Gastrocnemius medialis (tissue), 4 donors: ENCODE measurements around the gene COA1. TPM values are rescaled to one million over a fixed set of nuclear protein-coding genes. Genes with fewer than 3 reads are reported as not detected.

Source experiments
- ATAC-seq, 2 donors: fragments of 150-250 bp; one replicate each; pipeline ENCODE4 v1.9.1; 2016
- DNase-seq, 2 donors: peaks; one replicate each; pipeline ENCODE4 v3.0.0-alpha.2; 2019
- H3K27ac ChIP-seq, 4 donors: fragments of 200-600 bp; sonication (generic); 1 replicate in 1 of 4; 2 replicates in 3 of 4; pipeline ENCODE4 v1.5.1; 2016 to 2018; ENCODE audit warnings: mild to moderate bottlenecking in 2 of 4, moderate library complexity in 1 of 4
- H3K27me3 ChIP-seq, 3 donors: fragments of 200-600 bp; sonication (generic) in 2 of 3; 1 replicate in 1 of 3; 2 replicates in 2 of 3; pipeline versions ENCODE4 v1.5.1 to v1.6.0; 2016 to 2019; ENCODE audit warnings: mild to moderate bottlenecking in 1 of 3, moderate library complexity in 1 of 3
- H3K36me3 ChIP-seq, 2 donors: fragments of 200-600 bp; sonication (generic) in 1 of 2; one replicate each; pipeline ENCODE4 v1.5.1; 2017 to 2018
- H3K4me1 ChIP-seq, 2 donors: fragments of 200-600 bp; sonication (generic) in 1 of 2; one replicate each; pipeline ENCODE4 v1.5.1; 2016 to 2017; ENCODE audit warnings: mild to moderate bottlenecking in 2 of 2
- H3K4me3 ChIP-seq, 4 donors: fragments of 200-600 bp; sonication (generic) in 3 of 4; 1 replicate in 1 of 4; 2 replicates in 3 of 4; pipeline ENCODE4 v1.5.1; 2016 to 2019; ENCODE audit warnings: mild to moderate bottlenecking in 2 of 4
- H3K9me3 ChIP-seq, 3 donors: fragments of 200-600 bp; sonication (generic) in 2 of 3; 1 replicate in 1 of 3; 2 replicates in 2 of 3; pipeline ENCODE4 v1.5.1; 2016 to 2019
- CTCF ChIP-seq, 5 experiments: fragments of 450-650 bp in 3 of 5; fragments of 200-600 bp in 2 of 5; sonication (generic) in 2 of 5; IDR thresholded peaks in 4 of 5; conservative IDR thresholded peaks in 1 of 5; 1 replicate in 4 of 5; 2 replicates in 1 of 5; pipeline ENCODE4 v1.5.1; 2016 to 2019; ENCODE audit warnings: antibody characterized with exemption in 5 of 5, mild to moderate bottlenecking in 3 of 5, moderate library complexity in 3 of 5
- POLR2A ChIP-seq, 2 donors: fragments of 450-650 bp; IDR thresholded peaks; one replicate each; pipeline ENCODE4 v1.6.1; 2017; ENCODE audit warnings: antibody characterized with exemption in 2 of 2, mild to moderate bottlenecking in 2 of 2, moderate library complexity in 2 of 2
- in situ Hi-C, 4 donors: fragments of 200-750 bp; cut with MboI; loops; one replicate each; pipeline versions ENCODE4 v1.15.0 to v1.8.0; 2017; ENCODE audit warnings: low sequenced_read_pairs in 4 of 4
- intact Hi-C: fragments of 100-400 bp; cut with DNase I; formaldehyde crosslinking; loops from one replicate; pipeline ENCODE4 v1.15.1; 2023; ENCODE audit warnings: low total_unique reads
- total RNA-seq, 4 donors: library from RNA; depleted of rRNA; stranded (reverse); fragments of >200 nt; gene quantifications; one replicate each; pipeline versions ENCODE4 v1.1.0 to v1.2.3, GENCODE V29; 2016

The COA1 gene
- total RNA-seq, 4 donors from 2014 or later, result 34.9 to 55.2 (median 49.3) TPM

DNA sequence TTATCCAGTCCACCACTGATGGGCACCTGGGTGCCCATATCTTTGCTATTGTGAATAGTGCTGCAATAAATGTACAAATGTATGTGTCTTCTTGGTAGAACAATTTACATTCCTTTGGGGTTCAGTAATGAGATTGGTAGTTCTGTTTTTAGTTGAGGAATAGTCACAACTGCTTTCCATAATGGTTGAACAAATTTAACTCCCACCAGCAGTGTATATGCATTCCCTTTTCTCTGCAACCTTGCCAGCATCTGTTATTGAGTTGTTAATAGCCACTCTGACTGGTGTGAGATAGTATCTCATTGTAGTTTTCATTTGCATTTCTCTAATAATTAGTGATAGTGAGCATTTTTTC, 27.8 kb downstream of the COA1 start:
- Histone ChIP-seq H3K27me3 (no peaks in the 10 kb centered on the region), H3K9me3 (no peaks in the 10 kb centered on the region), H3K36me3 (no peaks in the 10 kb centered on the region), H3K4me3 (no peak overlapping the region), H3K4me1 (peaks cover 13 to 16% of the 10 kb centered on the region in 2 donors), H3K27ac (no peak overlapping the region)
- in situ Hi-C loops, result loop anchor here in 3 of 4 donors (5.0 to 25.0 kb wide), 3 partner anchors 119 to 764 kb away; partner anchors contain the start of genes MRPL32 (in 2 of the 3), PSMA2 (in 2 of the 3) and STK17A (in 1 of the 3)
- ATAC-seq (no peak), DNase-seq (no peak)
- TF ChIP-seq POLR2A (IDR thresholded peaks at IDR 0.05), result no peak
- TF ChIP-seq CTCF (IDR thresholded peaks at IDR 0.05 in 4 of 5, conservative IDR thresholded peaks at IDR 0.05 in 1 of 5), result no peak
- intact Hi-C loops, result loop anchor here (5.0 kb wide), 1 partner anchor 54 kb away; no protein-coding TSS in a partner anchor

DNA sequence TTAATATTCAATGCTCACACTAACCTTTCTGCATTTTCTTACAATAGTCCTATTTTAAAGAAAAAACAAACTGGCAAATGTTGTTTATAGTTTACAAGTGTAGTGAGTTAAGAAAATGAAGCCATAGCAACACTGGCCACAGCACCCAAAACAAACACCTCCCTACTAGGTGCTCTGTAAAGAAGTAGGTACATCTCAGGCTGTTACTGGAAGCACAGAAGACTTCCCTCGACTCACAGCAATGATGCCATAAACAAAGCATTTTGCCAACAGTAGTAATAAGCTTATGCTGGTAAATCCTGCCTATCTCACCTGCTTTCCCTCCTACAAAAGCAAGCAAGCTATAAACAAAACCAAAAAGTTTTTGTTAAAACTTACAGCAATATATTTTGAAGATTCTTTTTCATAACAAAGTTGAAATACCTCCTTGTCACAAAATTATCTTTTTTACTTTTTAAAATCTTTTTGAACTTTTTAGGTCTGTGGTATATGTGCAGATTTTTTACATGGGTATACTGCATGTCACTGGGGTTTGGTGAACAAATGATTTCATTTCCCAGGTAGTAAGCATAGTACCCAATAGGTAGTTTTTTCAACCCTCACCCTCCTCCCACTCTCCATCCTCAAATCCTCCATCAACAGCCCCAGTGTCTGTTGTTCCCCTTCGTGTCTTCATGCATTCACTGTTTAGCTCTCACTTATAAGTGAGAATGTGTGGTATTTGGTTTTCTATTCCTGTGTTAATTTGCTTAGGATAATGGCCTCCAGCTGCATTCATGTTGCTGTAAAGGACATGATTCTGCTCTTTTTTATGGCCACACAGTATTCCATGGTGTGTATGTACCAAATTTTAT, 28.4 kb downstream of the COA1 start:
- Histone ChIP-seq H3K27me3 (no peaks in the 10 kb centered on the region), H3K4me3 (no peak overlapping the region), H3K27ac (no peak overlapping the region), H3K9me3 (no peaks in the 10 kb centered on the region), H3K4me1 (peaks cover 13 to 16% of the 10 kb centered on the region in 2 donors), H3K36me3 (no peaks in the 10 kb centered on the region)
- ATAC-seq, result no peak
- intact Hi-C loops, result loop anchor here (1.0 to 5.0 kb wide), 2 partner anchors 54 to 119 kb away; no protein-coding TSS in a partner anchor
- TF ChIP-seq CTCF (IDR thresholded peaks at IDR 0.05 in 4 of 5, conservative IDR thresholded peaks at IDR 0.05 in 1 of 5), result no peak
- TF ChIP-seq POLR2A (IDR thresholded peaks at IDR 0.05), result no peak
- DNase-seq, result no peak
- in situ Hi-C loops, result loop anchor here in 3 of 4 donors (5.0 to 25.0 kb wide), 3 partner anchors 119 to 764 kb away; partner anchors contain the start of genes MRPL32 (in 2 of the 3), PSMA2 (in 2 of the 3) and STK17A (in 1 of the 3)

GRCh38 chr7:43700059-43700501, 29.2 kb downstream of the COA1 start:
- Histone ChIP-seq H3K4me3 (no peak overlapping the region), H3K4me1 (peaks cover 13 to 16% of the 10 kb centered on the region in 2 donors), H3K27ac (no peak overlapping the region), H3K9me3 (no peaks in the 10 kb centered on the region), H3K27me3 (no peaks in the 10 kb centered on the region), H3K36me3 (no peaks in the 10 kb centered on the region)
- peak; percentile 68 to 75 for ATAC-seq
- TF ChIP-seq POLR2A (IDR thresholded peaks at IDR 0.05) (no peak), CTCF (IDR thresholded peaks at IDR 0.05 in 4 of 5, conservative IDR thresholded peaks at IDR 0.05 in 1 of 5) (peak; percentile 48 to 78 (median 69))
- intact Hi-C loops (loop anchor here (1.0 to 5.0 kb wide), 2 partner anchors 53 to 118 kb away; no protein-coding TSS in a partner anchor), in situ Hi-C loops (loop anchor here in 3 of 4 donors (5.0 to 25.0 kb wide), 3 partner anchors 118 to 763 kb away; partner anchors contain the start of genes MRPL32 (in 2 of the 3), PSMA2 (in 2 of the 3) and STK17A (in 1 of the 3))
- no peak for DNase-seq

DNA sequence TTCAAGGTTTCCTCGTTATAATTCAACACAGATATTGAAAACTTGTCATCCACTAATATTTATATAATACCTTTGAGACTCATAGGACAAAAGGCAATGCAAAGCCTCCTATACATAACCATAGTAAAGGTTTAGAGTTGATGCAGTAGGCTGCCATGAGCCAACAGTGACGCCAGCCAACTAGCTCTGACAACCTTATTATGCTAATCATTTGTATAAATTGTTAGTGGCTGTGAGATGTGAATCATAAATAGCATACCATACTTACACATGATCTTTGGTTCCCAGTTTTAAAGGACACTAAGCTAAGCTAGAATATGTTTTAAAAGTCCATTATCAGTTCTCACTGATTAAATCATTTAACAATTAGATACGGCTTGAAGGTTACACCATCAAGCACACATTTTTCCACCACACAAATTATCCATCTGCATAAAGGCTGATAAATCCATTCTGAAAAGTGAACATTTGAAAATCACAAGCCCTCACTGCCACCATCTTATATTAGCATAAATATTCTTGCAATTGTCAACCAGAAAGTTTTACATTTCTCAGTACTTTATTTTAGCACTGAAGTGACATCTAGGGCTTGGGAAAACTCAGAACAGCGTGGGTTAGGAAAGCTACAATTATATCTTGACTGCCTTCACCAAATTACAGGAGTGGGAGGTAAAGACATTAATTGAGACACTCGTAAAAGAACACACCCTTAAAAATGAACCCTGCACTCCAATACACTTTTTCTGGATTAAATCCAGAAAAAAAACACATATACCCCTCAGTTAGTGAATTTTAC, 30.7 kb downstream of the COA1 start:
- Histone ChIP-seq H3K4me1 (peaks cover 18 to 24% of the 10 kb centered on the region in 2 donors), H3K4me3 (no peak overlapping the region), H3K27ac (no peak overlapping the region), H3K9me3 (no peaks in the 10 kb centered on the region), H3K36me3 (no peaks in the 10 kb centered on the region), H3K27me3 (no peaks in the 10 kb centered on the region)
- ATAC-seq (no peak), DNase-seq (no peak)
- TF ChIP-seq CTCF (IDR thresholded peaks at IDR 0.05 in 4 of 5, conservative IDR thresholded peaks at IDR 0.05 in 1 of 5) (no peak), POLR2A (IDR thresholded peaks at IDR 0.05) (no peak)
- intact Hi-C loops (no loop called here), in situ Hi-C loops (loop anchor here in 2 of 4 donors (5.0 to 10.0 kb wide), 2 partner anchors 114 to 116 kb away; partner anchors contain the start of gene STK17A (in 2 of the 2))
